Right ventricle myocardium inferior (tissue), 1 donor: ENCODE data around the gene PPP1R2C. TPM values are rescaled to one million over a fixed set of nuclear protein-coding genes. Genes with fewer than 3 reads are reported as not detected.

Source experiments
- ATAC-seq: fragments of 200-7000 bp; cut with Tn5 transposase; one replicate; pipeline ENCODE4 v1.9.1; 2020; ENCODE audit warnings: mild to moderate bottlenecking, moderate library complexity
- DNase-seq: peaks from one replicate; pipeline ENCODE4 v3.0.0; 2021; ENCODE audit errors: missing footprints
- intact Hi-C: fragments of 100-400 bp; cut with DNase I; formaldehyde crosslinking; loops from one replicate; pipeline ENCODE4 v1.11.0; 2022
- long read RNA-seq: library from polyadenylated mRNA; unstranded; transcript quantifications from one replicate; pipeline ENCODE4 v2.0.0, GENCODE V29; 2021
- total RNA-seq: library from RNA; stranded (reverse); fragmentation: NEBNext Ultra II Directional; extraction: Animal tissue kit (Norgen Biotek cat#: 25700); gene quantifications from one replicate; pipeline ENCODE4 v1.2.1, GENCODE V29; 2021
- donor health status: DM: no; HTN: yes; CAD: no; lungs with severe emphysema.

Gene PPP1R2C
- not detected for total RNA-seq
- long read RNA-seq, result 0 reads

- DNase-seq (no peak), ATAC-seq (no peak)
- intact Hi-C loops, result no loop called here
These were observed at the start of gene PPP1R2C for GRCh38 chrX:42778096-42778495. Gene PPP1R2C, minus strand, starts transcription at chrX:42778163. Its CDS starts 84 bp downstream, at chrX:42778079.

- intact Hi-C loops, result no loop called here
- no peak for ATAC-seq
- no peak for DNase-seq
These were observed 47.2 kb upstream of the PPP1R2C start for GRCh38 chrX:42825201-42825600.

DNA sequence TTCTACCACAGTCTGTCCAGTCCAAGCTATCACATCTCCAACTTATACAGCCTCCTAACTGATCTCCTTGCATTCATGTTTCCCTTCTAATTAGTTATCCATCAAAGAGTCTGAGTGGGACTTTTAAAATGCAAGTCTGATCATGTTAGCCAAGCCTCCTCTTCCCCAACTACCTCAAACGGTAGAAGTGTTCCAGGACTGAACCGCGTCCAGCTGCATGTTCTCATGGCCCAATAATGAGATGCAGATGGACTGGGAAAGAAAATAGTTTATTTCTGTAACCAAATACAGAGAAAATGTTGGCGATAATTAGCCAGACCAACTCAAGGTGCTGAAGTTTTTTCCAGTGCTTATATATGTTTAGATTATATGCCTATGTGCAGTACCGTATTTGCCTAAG is 46.6 kb upstream of the PPP1R2C start:
- no peak for ATAC-seq
- intact Hi-C loops, result no loop called here
- no peak for DNase-seq

GRCh38 chrX:42823443-42823842 is 45.5 kb upstream of the PPP1R2C start:
- ATAC-seq (no peak), DNase-seq (no peak)
- intact Hi-C loops, result no loop called here

DNA sequence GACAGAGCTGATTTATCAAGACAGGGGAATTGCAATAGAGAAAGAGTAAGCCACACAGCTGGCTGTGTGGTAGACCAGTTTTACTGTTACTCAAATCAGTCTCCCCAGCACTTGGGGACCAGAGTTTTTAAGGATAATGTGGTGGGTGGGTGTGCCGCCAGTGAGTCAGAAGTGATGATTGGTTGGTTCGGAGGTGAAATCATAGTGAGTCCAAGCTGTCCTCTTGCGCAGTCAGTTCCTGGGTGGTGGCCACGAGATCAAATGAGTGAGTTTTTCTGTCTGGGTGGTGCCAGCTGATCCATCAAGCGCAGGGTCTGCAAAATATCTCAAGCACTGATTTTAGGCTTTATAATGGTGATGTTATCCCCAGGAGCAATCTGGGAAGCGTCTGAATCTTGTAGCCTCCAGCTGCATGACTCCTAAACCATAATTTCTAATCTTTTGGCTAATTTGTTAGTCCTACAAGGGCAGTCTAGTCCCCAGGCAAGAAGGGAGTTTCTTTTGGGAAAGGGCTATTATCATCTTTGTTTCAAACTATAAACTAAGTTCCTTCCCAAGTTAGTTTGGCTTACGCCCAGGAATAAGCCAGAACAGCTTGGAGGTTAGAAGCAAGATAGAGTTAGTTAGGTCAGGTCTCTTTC is 44.0 kb upstream of the PPP1R2C start:
- intact Hi-C loops, result no loop called here
- ATAC-seq (peak; percentile 88), DNase-seq (no peak)

DNA sequence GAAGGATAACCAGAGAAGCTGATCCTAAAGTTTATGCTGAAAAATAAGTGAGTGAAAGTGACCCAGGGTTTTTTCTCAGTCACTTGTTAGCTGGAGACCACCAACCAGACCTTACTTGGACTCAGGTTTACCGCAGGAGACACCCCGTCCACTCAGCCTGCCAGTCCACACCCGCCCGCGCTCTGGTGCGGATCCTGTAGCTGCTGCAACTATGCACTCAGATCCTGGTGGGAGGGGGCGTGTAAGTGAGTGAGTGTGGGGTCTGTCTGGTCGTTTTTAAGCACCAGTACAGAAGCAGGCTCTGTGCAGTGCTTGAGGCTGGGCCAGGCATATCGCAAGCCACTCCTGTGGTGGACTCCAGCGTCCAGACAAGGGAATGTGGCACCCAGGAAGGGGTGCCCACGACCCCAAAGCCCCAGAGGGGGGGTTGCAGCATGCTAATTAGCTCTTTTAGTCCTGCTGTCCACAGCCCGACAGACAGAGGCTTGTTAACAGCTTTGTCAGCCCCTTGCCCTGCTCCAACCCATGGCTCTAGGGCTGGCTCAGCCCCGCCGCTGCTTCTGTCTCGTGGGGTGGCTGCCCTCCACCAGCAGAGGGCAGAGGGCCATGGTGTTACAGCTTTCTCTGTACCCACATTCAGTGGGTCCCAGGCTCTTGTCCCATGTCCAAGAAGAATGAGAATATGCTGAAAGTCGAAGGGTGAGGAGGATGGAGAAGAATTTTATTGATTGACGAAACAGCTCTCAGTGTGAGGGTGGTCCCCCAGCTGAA is 40.4 kb upstream of the PPP1R2C start:
- no peak for DNase-seq
- intact Hi-C loops, result no loop called here
- no peak for ATAC-seq

- no peak for DNase-seq
- intact Hi-C loops, result no loop called here
- ATAC-seq, result no peak
These were observed 31.6 kb upstream of the PPP1R2C start for GRCh38 chrX:42809569-42809968.

- intact Hi-C loops, result no loop called here
These were observed 29.4 kb upstream of the PPP1R2C start for GRCh38 chrX:42807393-42807792.

GRCh38 chrX:42804524-42804923 is 26.6 kb upstream of the PPP1R2C start:
- intact Hi-C loops, result no loop called here
- DNase-seq (no peak), ATAC-seq (no peak)

More at GRCh38 chrX:42807393-42807792, 29.4 kb upstream of the PPP1R2C start:
- DNase-seq, result no peak
- no peak for ATAC-seq

- intact Hi-C loops, result no loop called here
- ATAC-seq (no peak), DNase-seq (no peak)
These were observed 25.4 kb upstream of the PPP1R2C start for GRCh38 chrX:42803320-42803719.

GRCh38 chrX:42797651-42798269 is 19.8 kb upstream of the PPP1R2C start:
- intact Hi-C loops, result no loop called here
- ATAC-seq, result no peak
- DNase-seq, result no peak

DNA sequence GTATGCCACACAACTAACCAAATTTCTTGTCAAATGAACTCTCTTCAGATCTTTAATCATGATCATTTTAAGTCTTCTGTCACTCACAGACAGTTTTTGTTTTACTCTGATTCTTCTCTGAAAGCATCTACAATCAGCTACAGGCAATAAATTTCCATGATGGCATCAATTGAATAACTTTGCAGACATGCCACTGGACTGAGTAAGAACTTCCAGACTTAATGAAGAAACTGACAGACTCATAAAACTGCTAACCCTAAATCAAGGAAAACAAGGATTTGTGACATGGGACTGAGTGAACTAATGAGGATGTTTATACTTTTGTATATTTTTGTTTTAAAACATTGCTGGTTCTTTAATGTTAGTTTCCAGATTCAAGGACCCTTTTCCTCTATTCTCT is 5.5 kb upstream of the PPP1R2C start:
- intact Hi-C loops, result no loop called here
- ATAC-seq, result no peak
- no peak for DNase-seq

GRCh38 chrX:42776195-42776594 is 1.8 kb downstream of the PPP1R2C start:
- ATAC-seq, result no peak
- intact Hi-C loops, result no loop called here
- DNase-seq, result no peak

GRCh38 chrX:42772874-42773273 is 5.1 kb downstream of the PPP1R2C start:
- ATAC-seq (no peak), DNase-seq (no peak)
- intact Hi-C loops, result no loop called here

GRCh38 chrX:42771506-42772335 is 6.2 kb downstream of the PPP1R2C start:
- ATAC-seq (no peak), DNase-seq (no peak)
- intact Hi-C loops, result no loop called here

DNA sequence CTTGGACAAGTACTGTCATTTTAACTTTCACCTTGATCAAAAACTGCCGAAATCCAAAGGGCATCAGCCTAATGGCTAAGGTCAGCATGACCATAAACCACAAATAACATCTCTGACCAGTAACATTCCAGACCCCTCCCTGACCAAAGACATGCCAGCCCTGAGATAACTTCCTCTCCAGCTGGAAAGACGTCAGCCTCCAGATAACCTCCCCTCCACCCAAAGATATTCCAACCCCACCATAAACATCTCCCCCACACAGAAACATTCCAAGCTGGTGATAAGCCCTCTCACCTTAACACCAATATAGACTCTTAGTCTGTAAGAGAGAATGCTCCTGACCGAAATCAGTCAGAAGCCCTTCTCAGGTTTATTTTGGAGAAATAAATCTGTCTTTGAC is 7.4 kb downstream of the PPP1R2C start:
- ATAC-seq (no peak), DNase-seq (no peak)
- intact Hi-C loops, result no loop called here

DNA sequence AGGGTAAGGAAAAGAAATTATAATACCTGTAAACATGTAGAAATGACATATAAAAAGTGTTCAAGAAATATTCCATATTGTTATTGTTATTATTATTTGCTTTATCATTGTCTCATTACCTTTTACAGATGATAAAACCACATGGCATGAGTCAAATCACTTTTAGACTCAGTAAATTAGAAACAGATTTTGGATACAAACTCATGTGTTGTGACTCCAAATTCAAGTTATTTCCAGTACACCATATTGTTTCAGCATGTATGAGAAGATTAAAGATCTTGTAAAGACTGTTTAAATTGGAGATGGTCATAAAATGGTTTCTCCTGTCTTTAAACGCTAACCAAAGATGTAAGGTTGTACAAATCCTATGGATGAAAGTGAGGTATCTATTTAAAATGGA is 18.1 kb downstream of the PPP1R2C start:
- no peak for ATAC-seq
- no peak for DNase-seq
- intact Hi-C loops, result no loop called here

DNA sequence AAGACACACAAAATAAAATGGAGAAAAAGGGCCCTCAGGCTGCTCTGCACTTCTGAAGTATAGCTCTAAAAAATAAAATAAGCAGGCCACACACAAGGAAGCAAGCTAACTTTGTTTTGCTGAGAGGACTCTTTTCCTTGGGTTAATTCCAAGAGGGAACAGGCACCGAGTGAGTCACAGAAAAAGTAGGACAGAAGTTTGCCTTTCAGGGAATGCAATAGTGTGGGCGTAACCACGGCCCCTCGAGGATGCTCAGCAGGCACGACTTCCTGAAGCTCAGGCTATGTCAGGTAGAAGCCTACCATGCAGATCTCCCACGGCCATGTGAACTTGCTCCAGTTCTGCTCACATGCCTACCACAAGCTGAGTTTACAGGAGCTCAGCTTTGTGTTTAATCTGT is 22.1 kb downstream of the PPP1R2C start:
- ATAC-seq (peak; percentile 75), DNase-seq (peak; percentile 64)
- intact Hi-C loops, result no loop called here

- ATAC-seq (peak; percentile 67), DNase-seq (no peak)
- intact Hi-C loops, result no loop called here
These were observed 23.4 kb downstream of the PPP1R2C start for GRCh38 chrX:42754603-42755002.
